SK-N-SH (cell line): ENCODE data around the gene MEGF6. TPM values are rescaled to one million over a fixed set of nuclear protein-coding genes. Genes with fewer than 3 reads are reported as not detected.

Source experiments
- CTCF ChIA-PET: fragments of 300-600, 350-600 bp; formaldehyde crosslinking; extraction: SDS; loops from one replicate; lab custom pipeline; 2021; lab: Yijun Ruan, JAX
- POLR2A ChIA-PET: fragments of 350-600 bp; sonication (Branson Sonifier 250); formaldehyde crosslinking; extraction: SDS; loops from one replicate; lab custom pipeline; 2020; ENCODE audit warnings: antibody characterized with exemption, inconsistent platforms; lab: Yijun Ruan, JAX
- DNase-seq: peaks from one replicate; pipeline ENCODE4 v3.0.0; 2012
- H2AFZ ChIP-seq: fragments of 200-600 bp; sonication (generic); 2 replicates; pipeline ENCODE4 v1.8.1; 2016; ENCODE audit warnings: antibody characterized with exemption, mild to moderate bottlenecking, low read depth
- H3F3A ChIP-seq: fragments of 200-600 bp; sonication (generic); replicated peaks from 2 replicates; pipeline ENCODE3; 2016; ENCODE audit warnings: antibody characterized with exemption, mild to moderate bottlenecking; ENCODE audit not compliant: insufficient read depth
- H3K27ac ChIP-seq, 2 experiments: fragments of 200-500 bp in 1 of 2; fragments of 200-600 bp in 1 of 2; sonication (Bioruptor generic) in 1 of 2; sonication (generic), shearing (Covaris generic) in 1 of 2; 2 replicates each; pipeline versions ENCODE4 v1.5.1 to v1.6.1; 2014 to 2016; ENCODE audit warnings: low read depth in 2 of 2, inconsistent platforms in 1 of 2, low read length in 1 of 2, mild to moderate bottlenecking in 1 of 2, mixed read lengths in 1 of 2
- H3K27me3 ChIP-seq: fragments of 200-600 bp; sonication (generic), shearing (Covaris generic); 2 replicates; pipeline ENCODE4 v1.6.1; 2016; ENCODE audit warnings: mixed run types; ENCODE audit not compliant: insufficient read depth
- H3K36me3 ChIP-seq, 2 experiments: fragments of 200-500 bp in 1 of 2; fragments of 200-600 bp in 1 of 2; sonication (Bioruptor generic) in 1 of 2; sonication (generic) in 1 of 2; replicated peaks in 1 of 2; 2 replicates each; pipeline versions ENCODE3 to v1.5.1; 2014 to 2016; ENCODE audit warnings: low read length in 1 of 2, mild to moderate bottlenecking in 1 of 2; ENCODE audit not compliant: insufficient read depth in 2 of 2, control insufficient read depth in 1 of 2
- H3K4me1 ChIP-seq, 2 experiments: fragments of 200-500 bp in 1 of 2; fragments of 200-600 bp in 1 of 2; sonication (Bioruptor generic) in 1 of 2; sonication (generic), shearing (Covaris generic) in 1 of 2; 2 replicates each; pipeline versions ENCODE4 v1.5.1 to v1.6.1; 2014 to 2016; ENCODE audit warnings: low read depth in 1 of 2, low read length in 1 of 2, mixed run types in 1 of 2; ENCODE audit not compliant: insufficient read depth in 2 of 2, control insufficient read depth in 1 of 2
- H3K4me2 ChIP-seq: fragments of 200-600 bp; sonication (generic), shearing (Covaris generic); 2 replicates; pipeline ENCODE4 v1.6.1; 2017; ENCODE audit warnings: mixed run types
- H3K4me3 ChIP-seq, 2 experiments: fragments of 200-500 bp in 1 of 2; fragments of 200-600 bp in 1 of 2; sonication (Bioruptor generic) in 1 of 2; sonication (generic), shearing (Covaris generic) in 1 of 2; 2 replicates each; pipeline versions ENCODE4 v1.5.1 to v1.8.1; 2014 to 2016; ENCODE audit warnings: low read depth in 2 of 2, inconsistent platforms in 1 of 2, low read length in 1 of 2, mild to moderate bottlenecking in 1 of 2, mixed read lengths in 1 of 2, moderate library complexity in 1 of 2
- H3K79me2 ChIP-seq: fragments of 200-600 bp; sonication (generic); 2 replicates; pipeline ENCODE4 v1.8.1; 2017; ENCODE audit warnings: mild to moderate bottlenecking; ENCODE audit not compliant: insufficient read depth
- H3K9ac ChIP-seq: fragments of 200-600 bp; sonication (generic); 2 replicates; pipeline ENCODE4 v1.6.1; 2017; ENCODE audit warnings: mixed run types
- H3K9me2 ChIP-seq: fragments of 200-600 bp; sonication (generic); 2 replicates; pipeline ENCODE4 v1.6.1; 2017; ENCODE audit warnings: mixed run types
- H3K9me3 ChIP-seq: fragments of 200-600 bp; sonication (generic); 2 replicates; pipeline ENCODE4 v1.6.1; 2017; ENCODE audit warnings: mixed run types, mild to moderate bottlenecking, moderate library complexity
- H4K20me1 ChIP-seq: fragments of 200-600 bp; sonication (generic); 2 replicates; pipeline ENCODE4 v1.6.1; 2017; ENCODE audit warnings: mild to moderate bottlenecking, mixed run types; ENCODE audit not compliant: insufficient read depth
- CTCF ChIP-seq: fragments of 200-600 bp; sonication (generic); IDR thresholded peaks from 2 replicates; pipeline ENCODE4 v1.6.1; 2017; ENCODE audit warnings: antibody characterized with exemption, mild to moderate bottlenecking, moderate library complexity
- EP300 ChIP-seq, 2 experiments: IDR thresholded peaks; 2 replicates each; pipeline versions ENCODE4 v1.4.0 to v1.6.1; 2012; ENCODE audit warnings: borderline replicate concordance in 1 of 2, low read depth in 1 of 2, low read length in 1 of 2
- FOSL2 ChIP-seq: IDR thresholded peaks from 2 replicates; pipeline ENCODE4 v1.4.0; 2012; ENCODE audit warnings: low read depth, mild to moderate bottlenecking, moderate library complexity, borderline replicate concordance
- IRF3 ChIP-seq: fragments of 150-350 bp; IDR thresholded peaks from 2 replicates; pipeline ENCODE4 v1.6.1; 2016; ENCODE audit warnings: mild to moderate bottlenecking, low read depth, low read length
- MEF2A ChIP-seq: IDR thresholded peaks from 2 replicates; pipeline ENCODE4 v1.4.0; 2012; ENCODE audit warnings: low read depth, borderline replicate concordance
- MXI1 ChIP-seq: IDR thresholded peaks from 2 replicates; pipeline ENCODE4 v1.6.1; 2012; ENCODE audit warnings: mild to moderate bottlenecking, low read depth, low read length, improper control_type of control experiment
- NFIC ChIP-seq: IDR thresholded peaks from 2 replicates; pipeline ENCODE4 v1.4.0; 2012; ENCODE audit warnings: borderline replicate concordance
- PBX3 ChIP-seq: IDR thresholded peaks from 2 replicates; pipeline ENCODE4; 2012
- RCOR1 ChIP-seq: fragments of 150-350 bp; IDR thresholded peaks from 2 replicates; pipeline ENCODE4 v1.6.1; 2017; ENCODE audit warnings: antibody characterized with exemption, low read length
- REST ChIP-seq: IDR thresholded peaks from 2 replicates; pipeline ENCODE4 v1.6.1; 2012; ENCODE audit warnings: mild to moderate bottlenecking, low read depth, low read length, moderate library complexity
- TCF12 ChIP-seq: IDR thresholded peaks from 2 replicates; pipeline ENCODE4 v1.4.0; 2012
- WGBS: methylation state at CpG from one replicate; pipeline ENCODE4 v1.1.6; 2017; ENCODE audit warnings: low lambda C conversion rate; 5-methylcytosine and 5-hydroxymethylcytosine counted together
- polyA plus RNA-seq, 3 experiments: library from polyadenylated mRNA; depleted of rRNA; stranded (reverse); fragments of >200 nt; gene quantifications; 2 replicates each; pipeline ENCODE4 v1.2.3, GENCODE V29; 2012

Gene MEGF6
- polyA plus RNA-seq, 1 of the 3 experiments (the other 2 are of a cell fraction), result 7.6 TPM

- Histone ChIP-seq H3K4me1 (peaks cover 0 to 23% of the 10 kb centered on the region in 2 experiments; a peak in 1 of 4 replicates), H3F3A (no peaks in the 10 kb centered on the region), H3K27me3 (no peaks in the 10 kb centered on the region), H3K27ac (peak overlapping the region in 1 of 2 experiments; percentile 74; a peak in 2 of 4 replicates), H3K4me2 (no peak overlapping the region), H3K4me3 (no peak overlapping the region), H3K9me2 (no peaks in the 10 kb centered on the region), H3K79me2 (no peaks in the 10 kb centered on the region), H3K36me3 (no peaks in the 10 kb centered on the region), H3K9me3 (no peaks in the 10 kb centered on the region), H2AFZ (no peak overlapping the region), H3K9ac (no peak overlapping the region), H4K20me1 (no peaks in the 10 kb centered on the region)
- CTCF ChIA-PET, result interaction anchor here (0.7 to 3.0 kb wide), 10 partner anchors 9 to 82 kb away, joined by 3 to 17 read pairs (median 4); partner anchors contain the start of gene MEGF6
- POLR2A ChIA-PET, result interaction anchor here (1.2 kb wide), 1 partner anchor 26 kb away, joined by 3 read pairs; no protein-coding TSS in a partner anchor
- DNase-seq, result no peak
- no peak for TF ChIP-seq IRF3
- TF ChIP-seq MXI1, result no peak
- no peak for TF ChIP-seq NFIC
- no peak for TF ChIP-seq RCOR1
- TF ChIP-seq TCF12, result no peak
- WGBS, result 47% methylated on average over 6 of the region's 15 CpGs
Observed at GRCh38 chr1:3599816-3600215, 11.5 kb downstream of the MEGF6 start.

- Histone ChIP-seq H3K4me1 (peaks cover 0 to 23% of the 10 kb centered on the region in 2 experiments; a peak in 1 of 4 replicates), H3K9ac (no peak overlapping the region), H3K27ac (peak overlapping the region in 1 of 2 experiments; percentile 74; a peak in 2 of 4 replicates), H3K36me3 (no peaks in the 10 kb centered on the region), H3K9me2 (no peaks in the 10 kb centered on the region), H3K9me3 (no peaks in the 10 kb centered on the region), H3K4me3 (no peak overlapping the region), H4K20me1 (no peaks in the 10 kb centered on the region), H3K4me2 (no peak overlapping the region), H3F3A (no peaks in the 10 kb centered on the region), H3K27me3 (no peaks in the 10 kb centered on the region), H3K79me2 (no peaks in the 10 kb centered on the region), H2AFZ (no peak overlapping the region)
- WGBS, result 70% methylated on average over 2 of the region's 16 CpGs
- ChIA-PET POLR2A (interaction anchor here (1.2 kb wide), 1 partner anchor 26 kb away, joined by 3 read pairs; no protein-coding TSS in a partner anchor), CTCF (interaction anchor here (0.7 to 3.0 kb wide), 12 partner anchors 9 to 109 kb away, joined by 3 to 17 read pairs (median 4); partner anchors contain the start of gene MEGF6)
- TF ChIP-seq RCOR1 (no peak), MEF2A (no peak), PBX3 (no peak), REST (no peak), EP300 (IDR thresholded peaks at IDR 0.05; ENCODE audit: borderline replicate concordance in 1 of 2, low read depth in 1 of 2, low read length in 1 of 2) (peak in 1 of 2 experiments; percentile 20; a peak in 1 of 4 replicates), CTCF (no peak), FOSL2 (no peak)
- peak; percentile 75 for DNase-seq
Observed at GRCh38 chr1:3599286-3599811, 12.0 kb downstream of the MEGF6 start.
